ENCODE results near the gene CRIM1.

Gene CRIM1

GRCh38 chr2:36369716-36370115 is 14.1 kb downstream of the CRIM1 start:
- Histone ChIP-seq H3K9ac (ENCODE audit: low read depth in 1 of 2, low read length in 2 of 2) (no peak overlapping the region), H3K36me3 (ENCODE audit: control insufficient read depth in 2 of 2, insufficient read depth in 2 of 2, low read length in 2 of 2) (no peaks in the 10 kb centered on the region), H3K4me1 (ENCODE audit: control insufficient read depth in 2 of 2, insufficient read depth in 2 of 2, low read length in 2 of 2) (peaks cover 48 to 64% of the 10 kb centered on the region in 2 donors), H3K9me3 (ENCODE audit: control insufficient read depth in 2 of 2, low read length in 2 of 2) (no peaks in the 10 kb centered on the region), H3K4me3 (ENCODE audit: low read length in 2 of 2) (no peak overlapping the region), H3K27me3 (ENCODE audit: control insufficient read depth in 2 of 2, insufficient read depth in 2 of 2, low read length in 2 of 2) (no peaks in the 10 kb centered on the region), H3K27ac (ENCODE audit: low read depth in 2 of 2, low read length in 2 of 2) (no peak overlapping the region)

GRCh38 chr2:36370281-36370680 is 14.7 kb downstream of the CRIM1 start:
- Histone ChIP-seq H3K4me1 (ENCODE audit: control insufficient read depth in 2 of 2, insufficient read depth in 2 of 2, low read length in 2 of 2) (peaks cover 48 to 65% of the 10 kb centered on the region in 2 donors), H3K9me3 (ENCODE audit: control insufficient read depth in 2 of 2, low read length in 2 of 2) (no peaks in the 10 kb centered on the region), H3K9ac (ENCODE audit: low read depth in 1 of 2, low read length in 2 of 2) (no peak overlapping the region), H3K4me3 (ENCODE audit: low read length in 2 of 2) (no peak overlapping the region), H3K36me3 (ENCODE audit: control insufficient read depth in 2 of 2, insufficient read depth in 2 of 2, low read length in 2 of 2) (no peaks in the 10 kb centered on the region), H3K27me3 (ENCODE audit: control insufficient read depth in 2 of 2, insufficient read depth in 2 of 2, low read length in 2 of 2) (no peaks in the 10 kb centered on the region), H3K27ac (ENCODE audit: low read depth in 2 of 2, low read length in 2 of 2) (no peak overlapping the region)

- no peaks in the 10 kb centered on the region for H3K9me3 ChIP-seq (ENCODE audit: control insufficient read depth in 2 of 2, low read length in 2 of 2)
- H3K27ac ChIP-seq (ENCODE audit: low read depth in 2 of 2, low read length in 2 of 2) = peak overlapping the region; percentile 76 to 78
- peaks cover 53 to 73% of the 10 kb centered on the region in 2 donors for H3K4me1 ChIP-seq (ENCODE audit: control insufficient read depth in 2 of 2, insufficient read depth in 2 of 2, low read length in 2 of 2)
- no peaks in the 10 kb centered on the region for H3K27me3 ChIP-seq (ENCODE audit: control insufficient read depth in 2 of 2, insufficient read depth in 2 of 2, low read length in 2 of 2)
- no peak overlapping the region for H3K9ac ChIP-seq (ENCODE audit: low read depth in 1 of 2, low read length in 2 of 2)
- H3K36me3 ChIP-seq (ENCODE audit: control insufficient read depth in 2 of 2, insufficient read depth in 2 of 2, low read length in 2 of 2) = no peaks in the 10 kb centered on the region
- peak overlapping the region in 1 of 2 donors; percentile 1 for H3K4me3 ChIP-seq (ENCODE audit: low read length in 2 of 2)
Observed at GRCh38 chr2:36371070-36371874, 15.7 kb downstream of the CRIM1 start.

GRCh38 chr2:36371928-36372391 is 16.4 kb downstream of the CRIM1 start:
- Histone ChIP-seq H3K27me3 (ENCODE audit: control insufficient read depth in 2 of 2, insufficient read depth in 2 of 2, low read length in 2 of 2) (no peaks in the 10 kb centered on the region), H3K9ac (ENCODE audit: low read depth in 1 of 2, low read length in 2 of 2) (no peak overlapping the region), H3K4me3 (ENCODE audit: low read length in 2 of 2) (no peak overlapping the region), H3K36me3 (ENCODE audit: control insufficient read depth in 2 of 2, insufficient read depth in 2 of 2, low read length in 2 of 2) (no peaks in the 10 kb centered on the region), H3K9me3 (ENCODE audit: control insufficient read depth in 2 of 2, low read length in 2 of 2) (no peaks in the 10 kb centered on the region), H3K27ac (ENCODE audit: low read depth in 2 of 2, low read length in 2 of 2) (peak overlapping the region; percentile 76 to 78), H3K4me1 (ENCODE audit: control insufficient read depth in 2 of 2, insufficient read depth in 2 of 2, low read length in 2 of 2) (peaks cover 56 to 76% of the 10 kb centered on the region in 2 donors)

GRCh38 chr2:36373149-36373926 is 17.8 kb downstream of the CRIM1 start:
- Histone ChIP-seq H3K36me3 (ENCODE audit: control insufficient read depth in 2 of 2, insufficient read depth in 2 of 2, low read length in 2 of 2) (no peaks in the 10 kb centered on the region), H3K27ac (ENCODE audit: low read depth in 2 of 2, low read length in 2 of 2) (peak overlapping the region; percentile 76 to 78), H3K9me3 (ENCODE audit: control insufficient read depth in 2 of 2, low read length in 2 of 2) (no peaks in the 10 kb centered on the region), H3K4me3 (ENCODE audit: low read length in 2 of 2) (peak overlapping the region; percentile 3 to 19), H3K9ac (ENCODE audit: low read depth in 1 of 2, low read length in 2 of 2) (peak overlapping the region in 1 of 2 donors; percentile 11), H3K27me3 (ENCODE audit: control insufficient read depth in 2 of 2, insufficient read depth in 2 of 2, low read length in 2 of 2) (no peaks in the 10 kb centered on the region), H3K4me1 (ENCODE audit: control insufficient read depth in 2 of 2, insufficient read depth in 2 of 2, low read length in 2 of 2) (peaks cover 49 to 66% of the 10 kb centered on the region in 2 donors)

- peaks cover 47 to 63% of the 10 kb centered on the region in 2 donors for H3K4me1 ChIP-seq (ENCODE audit: control insufficient read depth in 2 of 2, insufficient read depth in 2 of 2, low read length in 2 of 2)
Observed at GRCh38 chr2:36374585-36374984, 19.0 kb downstream of the CRIM1 start.

GRCh38 chr2:36376319-36376765 is 20.8 kb downstream of the CRIM1 start:
- peak overlapping the region; percentile 9 to 28 for H3K9ac ChIP-seq (ENCODE audit: low read depth in 1 of 2, low read length in 2 of 2)
- H3K27ac ChIP-seq (ENCODE audit: low read depth in 2 of 2, low read length in 2 of 2) = peak overlapping the region; percentile 63 to 72
- no peaks in the 10 kb centered on the region for H3K27me3 ChIP-seq (ENCODE audit: control insufficient read depth in 2 of 2, insufficient read depth in 2 of 2, low read length in 2 of 2)
- peak overlapping the region in 1 of 2 donors; percentile 1 for H3K4me3 ChIP-seq (ENCODE audit: low read length in 2 of 2)
- H3K4me1 ChIP-seq (ENCODE audit: control insufficient read depth in 2 of 2, insufficient read depth in 2 of 2, low read length in 2 of 2) = peaks cover 45 to 62% of the 10 kb centered on the region in 2 donors
- H3K36me3 ChIP-seq (ENCODE audit: control insufficient read depth in 2 of 2, insufficient read depth in 2 of 2, low read length in 2 of 2) = no peaks in the 10 kb centered on the region
- no peaks in the 10 kb centered on the region for H3K9me3 ChIP-seq (ENCODE audit: control insufficient read depth in 2 of 2, low read length in 2 of 2)

More at GRCh38 chr2:36374585-36374984, 19.0 kb downstream of the CRIM1 start:
- H3K4me3 ChIP-seq (ENCODE audit: low read length in 2 of 2) = no peak overlapping the region
- no peaks in the 10 kb centered on the region for H3K27me3 ChIP-seq (ENCODE audit: control insufficient read depth in 2 of 2, insufficient read depth in 2 of 2, low read length in 2 of 2)
- peak overlapping the region in 1 of 2 donors; percentile 76 for H3K27ac ChIP-seq (ENCODE audit: low read depth in 2 of 2, low read length in 2 of 2)
- H3K9ac ChIP-seq (ENCODE audit: low read depth in 1 of 2, low read length in 2 of 2) = no peak overlapping the region
- no peaks in the 10 kb centered on the region for H3K36me3 ChIP-seq (ENCODE audit: control insufficient read depth in 2 of 2, insufficient read depth in 2 of 2, low read length in 2 of 2)
- H3K9me3 ChIP-seq (ENCODE audit: control insufficient read depth in 2 of 2, low read length in 2 of 2) = no peaks in the 10 kb centered on the region

GRCh38 chr2:36376992-36377738 is 21.6 kb downstream of the CRIM1 start:
- peak overlapping the region; percentile 63 to 72 for H3K27ac ChIP-seq (ENCODE audit: low read depth in 2 of 2, low read length in 2 of 2)
- H3K9me3 ChIP-seq (ENCODE audit: control insufficient read depth in 2 of 2, low read length in 2 of 2) = no peaks in the 10 kb centered on the region
- no peaks in the 10 kb centered on the region for H3K36me3 ChIP-seq (ENCODE audit: control insufficient read depth in 2 of 2, insufficient read depth in 2 of 2, low read length in 2 of 2)
- H3K27me3 ChIP-seq (ENCODE audit: control insufficient read depth in 2 of 2, insufficient read depth in 2 of 2, low read length in 2 of 2) = no peaks in the 10 kb centered on the region
- no peak overlapping the region for H3K4me3 ChIP-seq (ENCODE audit: low read length in 2 of 2)
- H3K4me1 ChIP-seq (ENCODE audit: control insufficient read depth in 2 of 2, insufficient read depth in 2 of 2, low read length in 2 of 2) = peaks cover 40 to 56% of the 10 kb centered on the region in 2 donors
- peak overlapping the region in 1 of 2 donors; percentile 28 for H3K9ac ChIP-seq (ENCODE audit: low read depth in 1 of 2, low read length in 2 of 2)

- no peak overlapping the region for H3K9ac ChIP-seq (ENCODE audit: low read depth in 1 of 2, low read length in 2 of 2)
- no peaks in the 10 kb centered on the region for H3K27me3 ChIP-seq (ENCODE audit: control insufficient read depth in 2 of 2, insufficient read depth in 2 of 2, low read length in 2 of 2)
Observed at GRCh38 chr2:36379710-36380448, 24.3 kb downstream of the CRIM1 start.

More at GRCh38 chr2:36379710-36380448, 24.3 kb downstream of the CRIM1 start:
- Histone ChIP-seq H3K27ac (ENCODE audit: low read depth in 2 of 2, low read length in 2 of 2) (peak overlapping the region; percentile 7 to 53), H3K36me3 (ENCODE audit: control insufficient read depth in 2 of 2, insufficient read depth in 2 of 2, low read length in 2 of 2) (peaks cover 0 to 3% of the 10 kb centered on the region in 2 donors), H3K4me3 (ENCODE audit: low read length in 2 of 2) (peak overlapping the region in 1 of 2 donors; percentile 2), H3K9me3 (ENCODE audit: control insufficient read depth in 2 of 2, low read length in 2 of 2) (no peaks in the 10 kb centered on the region), H3K4me1 (ENCODE audit: control insufficient read depth in 2 of 2, insufficient read depth in 2 of 2, low read length in 2 of 2) (peaks cover 22 to 40% of the 10 kb centered on the region in 2 donors)

Data from mucosa of rectum (tissue), 2 donors.